ENCODE measurements around the gene ECD. TPM values are rescaled to one million over a fixed set of nuclear protein-coding genes. Genes with fewer than 3 reads are reported as not detected.

ECD gene
- total RNA-seq = 17.0 TPM
- long read RNA-seq, transcript ECD-201 (14 exons, 3,069 nt) = major isoform, 23 of 30 reads
- long read RNA-seq, partial matches to known transcripts = 2 of 30 reads
- long read RNA-seq, other reads (novel, unspliced or antisense) = 5 of 30 reads

- DNase-seq (ENCODE audit: low spot score) = peak; percentile 95
- intact Hi-C loops (cut with DNase I) = loop anchor here (2.0 to 5.0 kb wide), 3 partner anchors 56 to 79 kb away; partner anchors contain the start of genes DNAJC9, NUDT13 and P4HA1
These were observed at the start of gene ECD, which contains the start of gene FAM149B1 for GRCh38 chr10:73167783-73168464. ECD (minus strand) TSS chr10:73168008; CDS start chr10:73163937, 4,071 bp downstream. FAM149B1 (plus strand) TSS chr10:73168119; CDS start chr10:73168340, 221 bp downstream.

- intact Hi-C loops (cut with DNase I) = no loop called here
- no peak for DNase-seq (ENCODE audit: low spot score)
These were observed 47.9 kb upstream of the ECD start for GRCh38 chr10:73215749-73216148.

GRCh38 chr10:73211106-73211811, 43.5 kb upstream of the ECD start:
- intact Hi-C loops (cut with DNase I) = no loop called here

GRCh38 chr10:73210395-73211105, 42.7 kb upstream of the ECD start:
- DNase-seq (ENCODE audit: low spot score) = no peak
- intact Hi-C loops (cut with DNase I) = no loop called here

More at GRCh38 chr10:73211106-73211811, 43.5 kb upstream of the ECD start:
- no peak for DNase-seq (ENCODE audit: low spot score)

- DNase-seq (ENCODE audit: low spot score) = no peak
- intact Hi-C loops (cut with DNase I) = no loop called here
These were observed 41.9 kb upstream of the ECD start for GRCh38 chr10:73209705-73210104.

- intact Hi-C loops (cut with DNase I) = no loop called here
- DNase-seq (ENCODE audit: low spot score) = no peak
These were observed 40.1 kb upstream of the ECD start for GRCh38 chr10:73207883-73208282.

- DNase-seq (ENCODE audit: low spot score) = no peak
- intact Hi-C loops (cut with DNase I) = no loop called here
These were observed 38.6 kb upstream of the ECD start for GRCh38 chr10:73206385-73206784.

- intact Hi-C loops (cut with DNase I) = no loop called here
- DNase-seq (ENCODE audit: low spot score) = no peak
These were observed 38.1 kb upstream of the ECD start for GRCh38 chr10:73205890-73206289.

- intact Hi-C loops (cut with DNase I) = no loop called here
- no peak for DNase-seq (ENCODE audit: low spot score)
These were observed 37.3 kb upstream of the ECD start for GRCh38 chr10:73205081-73205480.

- intact Hi-C loops (cut with DNase I) = no loop called here
- no peak for DNase-seq (ENCODE audit: low spot score)
These were observed 22.4 kb upstream of the ECD start for GRCh38 chr10:73190188-73190587.

- intact Hi-C loops (cut with DNase I) = no loop called here
These were observed 18.5 kb upstream of the ECD start for GRCh38 chr10:73186266-73186665.

GRCh38 chr10:73183667-73184281, 16.0 kb upstream of the ECD start:
- intact Hi-C loops (cut with DNase I) = no loop called here
- DNase-seq (ENCODE audit: low spot score) = no peak

More at GRCh38 chr10:73186266-73186665, 18.5 kb upstream of the ECD start:
- DNase-seq (ENCODE audit: low spot score) = no peak

GRCh38 chr10:73182568-73182967, 14.8 kb upstream of the ECD start:
- DNase-seq (ENCODE audit: low spot score) = no peak
- intact Hi-C loops (cut with DNase I) = no loop called here

- DNase-seq (ENCODE audit: low spot score) = no peak
- intact Hi-C loops (cut with DNase I) = no loop called here
These were observed 6.5 kb upstream of the ECD start for GRCh38 chr10:73174148-73174925.

GRCh38 chr10:73172867-73173266, 5.1 kb upstream of the ECD start:
- intact Hi-C loops (cut with DNase I) = no loop called here
- DNase-seq (ENCODE audit: low spot score) = no peak

- no peak for DNase-seq (ENCODE audit: low spot score)
- intact Hi-C loops (cut with DNase I) = loop anchor here (2.0 to 5.0 kb wide), 3 partner anchors 57 to 78 kb away; partner anchors contain the start of genes DNAJC9, NUDT13 and P4HA1
These were observed 1.5 kb upstream of the ECD start for GRCh38 chr10:73169320-73169719.

- DNase-seq (ENCODE audit: low spot score) = no peak
- intact Hi-C loops (cut with DNase I) = loop anchor here (2.0 to 5.0 kb wide), 3 partner anchors 56 to 79 kb away; partner anchors contain the start of genes DNAJC9, NUDT13 and P4HA1
These were observed 626 bp upstream of the ECD start for GRCh38 chr10:73168465-73168803.

GRCh38 chr10:73167458-73167782, 388 bp downstream of the ECD start:
- intact Hi-C loops (cut with DNase I) = loop anchor here (5.0 kb wide), 2 partner anchors 55 to 80 kb away; partner anchors contain the start of genes DNAJC9 and NUDT13
- no peak for DNase-seq (ENCODE audit: low spot score)

GRCh38 chr10:73166972-73167371, 836 bp downstream of the ECD start:
- no peak for DNase-seq (ENCODE audit: low spot score)
- intact Hi-C loops (cut with DNase I) = loop anchor here (5.0 kb wide), 2 partner anchors 55 to 80 kb away; partner anchors contain the start of genes DNAJC9 and NUDT13
